ENCODE measurements around the gene SIDT1. TPM values are rescaled to one million over a fixed set of nuclear protein-coding genes. Genes with fewer than 3 reads are reported as not detected.

The SIDT1 gene
- total RNA-seq, 1 donor from 2014 or later, result not detected

DNA sequence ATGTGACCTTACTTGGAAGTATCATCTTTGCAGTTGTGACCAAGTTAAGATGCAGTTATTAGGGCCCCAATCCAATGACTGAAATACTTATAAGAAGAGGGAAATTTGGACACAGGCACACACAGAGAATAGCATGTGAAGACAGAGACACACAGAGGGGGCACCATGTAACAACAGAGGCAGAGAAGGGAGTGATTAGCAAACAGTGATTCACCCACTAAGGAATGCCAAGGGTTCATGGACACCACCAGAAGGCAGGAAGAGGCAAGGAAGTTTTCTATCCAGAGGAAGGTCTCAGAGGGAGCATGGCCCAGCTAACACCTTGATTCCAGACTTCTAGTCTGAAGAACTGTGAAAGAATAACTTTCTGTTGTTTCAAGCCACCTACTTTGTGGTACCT lies 25.0 kb downstream of the SIDT1 start:
- Mint-ChIP-seq H3K27me3 (ENCODE audit: insufficient read depth, low read depth) (peaks cover 5% of the 10 kb centered on the region), H3K36me3 (no peaks in the 10 kb centered on the region), H3K4me3 (no peak overlapping the region), H3K4me1 (peaks cover 16% of the 10 kb centered on the region), H3K27ac (no peak overlapping the region), H3K9me3 (no peaks in the 10 kb centered on the region)
- Histone ChIP-seq H3F3A (ENCODE audit: low read depth) (no peaks in the 10 kb centered on the region), H3K36me3 (no peaks in the 10 kb centered on the region), H3K9ac (no peak overlapping the region), H3K9me3 (ENCODE audit: low read depth) (no peaks in the 10 kb centered on the region), H3K27ac (no peak overlapping the region), H4K20me1 (ENCODE audit: low read depth) (no peaks in the 10 kb centered on the region), H3K27me3 (no peaks in the 10 kb centered on the region), H3K4me2 (no peak overlapping the region), H3K4me3 (no peak overlapping the region), H3K4me1 (no peaks in the 10 kb centered on the region), H2AFZ (replicated peaks) (no peak overlapping the region), H3K79me2 (ENCODE audit: low read depth) (no peaks in the 10 kb centered on the region)
- TF ChIP-seq EZH2 (IDR thresholded peaks at IDR 0.05), result no peak
- TF ChIP-seq EZH2phosphoT487 (IDR thresholded peaks at IDR 0.05), result no peak
- TF ChIP-seq, protein P1, sequence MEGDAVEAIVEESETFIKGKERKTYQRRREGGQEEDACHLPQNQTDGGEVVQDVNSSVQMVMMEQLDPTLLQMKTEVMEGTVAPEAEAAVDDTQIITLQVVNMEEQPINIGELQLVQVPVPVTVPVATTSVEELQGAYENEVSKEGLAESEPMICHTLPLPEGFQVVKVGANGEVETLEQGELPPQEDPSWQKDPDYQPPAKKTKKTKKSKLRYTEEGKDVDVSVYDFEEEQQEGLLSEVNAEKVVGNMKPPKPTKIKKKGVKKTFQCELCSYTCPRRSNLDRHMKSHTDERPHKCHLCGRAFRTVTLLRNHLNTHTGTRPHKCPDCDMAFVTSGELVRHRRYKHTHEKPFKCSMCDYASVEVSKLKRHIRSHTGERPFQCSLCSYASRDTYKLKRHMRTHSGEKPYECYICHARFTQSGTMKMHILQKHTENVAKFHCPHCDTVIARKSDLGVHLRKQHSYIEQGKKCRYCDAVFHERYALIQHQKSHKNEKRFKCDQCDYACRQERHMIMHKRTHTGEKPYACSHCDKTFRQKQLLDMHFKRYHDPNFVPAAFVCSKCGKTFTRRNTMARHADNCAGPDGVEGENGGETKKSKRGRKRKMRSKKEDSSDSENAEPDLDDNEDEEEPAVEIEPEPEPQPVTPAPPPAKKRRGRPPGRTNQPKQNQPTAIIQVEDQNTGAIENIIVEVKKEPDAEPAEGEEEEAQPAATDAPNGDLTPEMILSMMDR (IDR thresholded peaks at IDR 0.05), result no peak
- no peak for DNase-seq (ENCODE audit: low spot score)

DNA sequence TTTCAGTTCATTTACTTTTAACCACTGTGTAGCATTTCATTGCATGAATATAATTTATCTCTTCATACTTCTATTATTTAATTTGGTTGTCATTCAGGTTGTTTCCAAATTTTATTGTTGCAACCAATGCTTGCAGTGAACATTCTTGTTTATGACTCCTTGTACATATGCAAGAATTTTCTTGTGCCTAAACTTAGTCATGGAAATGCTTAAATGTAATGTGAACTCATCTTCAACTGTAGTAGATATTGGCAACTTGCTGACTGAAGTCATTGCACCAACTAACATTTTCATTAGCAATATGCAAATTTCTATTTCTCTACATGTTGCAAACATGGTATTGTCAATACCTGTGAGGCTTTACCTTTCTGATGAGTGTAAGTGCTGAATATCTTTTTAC lies 26.7 kb downstream of the SIDT1 start:
- TF ChIP-seq EZH2 (IDR thresholded peaks at IDR 0.05) (no peak), EZH2phosphoT487 (IDR thresholded peaks at IDR 0.05) (no peak)
- TF ChIP-seq, protein P1 (IDR thresholded peaks at IDR 0.05), result no peak
- H3K4me1 ChIP-seq, result no peaks in the 10 kb centered on the region
- H4K20me1 ChIP-seq (ENCODE audit: low read depth), result no peaks in the 10 kb centered on the region
- peaks cover 5% of the 10 kb centered on the region for H3K27me3 Mint-ChIP-seq (ENCODE audit: insufficient read depth, low read depth)
- no peaks in the 10 kb centered on the region for H3F3A ChIP-seq (ENCODE audit: low read depth)
- H3K27ac ChIP-seq, result no peak overlapping the region
- DNase-seq (ENCODE audit: low spot score), result no peak
- H3K36me3 ChIP-seq, result no peaks in the 10 kb centered on the region
- no peak overlapping the region for H2AFZ ChIP-seq (replicated peaks)
- no peaks in the 10 kb centered on the region for H3K9me3 Mint-ChIP-seq
- H3K4me2 ChIP-seq, result no peak overlapping the region
- H3K4me3 Mint-ChIP-seq, result no peak overlapping the region
- peaks cover 16% of the 10 kb centered on the region for H3K4me1 Mint-ChIP-seq
- no peak overlapping the region for H3K9ac ChIP-seq
- no peaks in the 10 kb centered on the region for H3K27me3 ChIP-seq
- H3K4me3 ChIP-seq, result no peak overlapping the region
- no peaks in the 10 kb centered on the region for H3K79me2 ChIP-seq (ENCODE audit: low read depth)
- H3K27ac Mint-ChIP-seq, result no peak overlapping the region
- no peaks in the 10 kb centered on the region for H3K9me3 ChIP-seq (ENCODE audit: low read depth)
- no peaks in the 10 kb centered on the region for H3K36me3 Mint-ChIP-seq

DNA sequence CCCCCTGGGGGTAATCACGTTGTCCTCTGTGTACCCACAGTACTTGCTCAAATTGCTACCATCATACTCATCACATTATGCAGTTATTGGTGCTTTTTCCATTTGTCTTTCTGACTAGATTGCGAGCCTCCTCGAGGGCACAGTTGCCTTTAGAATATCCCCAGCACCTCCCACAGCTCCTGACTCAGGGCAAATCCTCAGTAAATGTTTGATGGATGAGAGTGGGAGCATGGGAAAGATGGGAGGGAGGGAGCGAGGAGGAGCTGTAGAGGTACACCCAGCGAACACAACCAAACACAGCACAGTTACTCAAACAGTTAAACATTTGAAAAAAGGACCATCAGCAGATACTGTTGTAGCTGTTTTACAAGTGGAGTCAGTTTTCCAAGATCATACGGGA lies 27.9 kb downstream of the SIDT1 start:
- Histone ChIP-seq H2AFZ (replicated peaks) (peak overlapping the region; percentile 57), H3F3A (ENCODE audit: low read depth) (no peaks in the 10 kb centered on the region), H3K4me3 (no peak overlapping the region), H3K9me3 (ENCODE audit: low read depth) (no peaks in the 10 kb centered on the region), H3K79me2 (ENCODE audit: low read depth) (no peaks in the 10 kb centered on the region), H4K20me1 (ENCODE audit: low read depth) (no peaks in the 10 kb centered on the region), H3K4me2 (no peak overlapping the region), H3K4me1 (no peaks in the 10 kb centered on the region), H3K36me3 (no peaks in the 10 kb centered on the region), H3K27ac (no peak overlapping the region), H3K27me3 (no peaks in the 10 kb centered on the region), H3K9ac (no peak overlapping the region)
- Mint-ChIP-seq H3K9me3 (no peaks in the 10 kb centered on the region), H3K36me3 (no peaks in the 10 kb centered on the region), H3K4me1 (peaks cover 19% of the 10 kb centered on the region), H3K4me3 (no peak overlapping the region), H3K27ac (peak overlapping the region; percentile 35), H3K27me3 (ENCODE audit: insufficient read depth, low read depth) (peaks cover 5% of the 10 kb centered on the region)
- DNase-seq (ENCODE audit: low spot score), result no peak
- TF ChIP-seq EZH2 (IDR thresholded peaks at IDR 0.05) (no peak), EZH2phosphoT487 (IDR thresholded peaks at IDR 0.05) (no peak)
- TF ChIP-seq, protein P1 (IDR thresholded peaks at IDR 0.05), result no peak

All from neural progenitor cell (in vitro differentiated cells).